Osteoblast (primary cell): ENCODE measurements around the gene NDOR1. TPM values are rescaled to one million over a fixed set of nuclear protein-coding genes. Genes with fewer than 3 reads are reported as not detected.

Experiments used
- DNase-seq: peaks from one replicate; pipeline ENCODE4 v3.0.0; 2011; ENCODE audit warnings: low spot score, mixed read lengths; ENCODE audit not compliant: insufficient read length; ENCODE audit errors: missing footprints
- H2AFZ ChIP-seq: 2 replicates; pipeline ENCODE4 v1.6.0; 2011; ENCODE audit warnings: mild to moderate bottlenecking, low read length
- H3K27ac ChIP-seq: 2 replicates; pipeline ENCODE4 v1.5.1; 2011; ENCODE audit warnings: mild to moderate bottlenecking, low read depth, low read length, moderate library complexity
- H3K27me3 ChIP-seq: 2 replicates; pipeline ENCODE4 v1.6.0; 2012; ENCODE audit warnings: mild to moderate bottlenecking, control low read depth, inconsistent platforms, low read length, moderate library complexity; ENCODE audit not compliant: insufficient read depth
- H3K36me3 ChIP-seq: 2 replicates; pipeline ENCODE4 v1.5.1; 2011; ENCODE audit warnings: mild to moderate bottlenecking, low read length, control low read depth, moderate library complexity; ENCODE audit not compliant: insufficient read depth
- H3K4me1 ChIP-seq: 2 replicates; pipeline ENCODE4 v1.5.1; 2011; ENCODE audit warnings: mild to moderate bottlenecking, low read length, control low read depth, moderate library complexity; ENCODE audit not compliant: insufficient read depth
- H3K4me2 ChIP-seq: 2 replicates; pipeline ENCODE4 v1.6.0; 2011; ENCODE audit warnings: mild to moderate bottlenecking, low read length; ENCODE audit not compliant: insufficient read depth
- H3K4me3 ChIP-seq: fragments of 200-600 bp; sonication (generic); 3 replicates; pipeline ENCODE4 v1.5.1; 2012; ENCODE audit warnings: mild to moderate bottlenecking, low read length, inconsistent platforms; ENCODE audit not compliant: insufficient read depth
- H3K79me2 ChIP-seq: 2 replicates; pipeline ENCODE4 v1.6.0; 2012; ENCODE audit warnings: mild to moderate bottlenecking, low read length, control low read depth, inconsistent platforms; ENCODE audit not compliant: insufficient read depth
- H3K9me3 ChIP-seq: 2 replicates; pipeline ENCODE4 v1.5.1; 2011; ENCODE audit warnings: low read depth, low read length, control low read depth
- H4K20me1 ChIP-seq: 2 replicates; pipeline ENCODE4 v1.6.0; 2012; ENCODE audit warnings: mild to moderate bottlenecking, low read length, control low read depth; ENCODE audit not compliant: insufficient read depth
- total RNA-seq: library from RNA; depleted of rRNA; stranded (reverse); fragments of >200 nt; gene quantifications from 2 replicates; pipeline ENCODE4 v1.2.3, GENCODE V29; 2012
- TF ChIP-seq, protein P1 (sequence below): IDR thresholded peaks from 2 replicates; pipeline ENCODE4 v1.5.1; 2011; ENCODE audit warnings: mild to moderate bottlenecking, low read depth, low read length, moderate library complexity; ENCODE audit errors: extremely low read depth

Gene NDOR1
- total RNA-seq, 1 donor, result 6.2 TPM

DNA sequence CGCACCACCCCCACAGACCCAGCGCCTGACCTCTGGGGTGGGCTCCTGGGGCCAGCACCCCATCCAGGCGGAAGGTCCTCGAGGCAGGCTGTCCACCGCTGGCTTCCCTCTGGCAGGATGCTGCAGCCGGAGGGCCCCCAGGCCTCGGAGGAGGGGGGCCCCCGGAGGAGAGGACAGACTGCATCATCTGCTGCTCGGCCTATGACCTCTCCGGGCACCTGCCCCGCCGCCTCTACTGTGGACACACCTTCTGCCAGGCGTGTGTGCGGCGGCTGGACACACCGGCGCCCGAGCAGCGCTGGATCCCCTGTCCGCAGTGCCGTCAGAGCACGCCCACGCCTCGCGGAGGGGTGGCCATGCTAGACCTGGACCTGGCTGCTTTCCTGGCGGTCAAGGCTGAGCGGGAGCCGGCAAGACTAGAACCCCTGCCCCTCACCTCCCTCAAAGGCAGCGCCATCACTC lies 23.0 kb downstream of the NDOR1 start:
- Histone ChIP-seq H3K4me2 (no peak overlapping the region), H3K27ac (no peak overlapping the region), H3K4me1 (peaks cover 4% of the 10 kb centered on the region), H2AFZ (no peak overlapping the region), H4K20me1 (no peaks in the 10 kb centered on the region), H3K4me3 (no peak overlapping the region), H3K27me3 (no peaks in the 10 kb centered on the region), H3K36me3 (no peaks in the 10 kb centered on the region), H3K79me2 (no peaks in the 10 kb centered on the region), H3K9me3 (no peaks in the 10 kb centered on the region)
- DNase-seq, result no peak
- TF ChIP-seq, protein P1, sequence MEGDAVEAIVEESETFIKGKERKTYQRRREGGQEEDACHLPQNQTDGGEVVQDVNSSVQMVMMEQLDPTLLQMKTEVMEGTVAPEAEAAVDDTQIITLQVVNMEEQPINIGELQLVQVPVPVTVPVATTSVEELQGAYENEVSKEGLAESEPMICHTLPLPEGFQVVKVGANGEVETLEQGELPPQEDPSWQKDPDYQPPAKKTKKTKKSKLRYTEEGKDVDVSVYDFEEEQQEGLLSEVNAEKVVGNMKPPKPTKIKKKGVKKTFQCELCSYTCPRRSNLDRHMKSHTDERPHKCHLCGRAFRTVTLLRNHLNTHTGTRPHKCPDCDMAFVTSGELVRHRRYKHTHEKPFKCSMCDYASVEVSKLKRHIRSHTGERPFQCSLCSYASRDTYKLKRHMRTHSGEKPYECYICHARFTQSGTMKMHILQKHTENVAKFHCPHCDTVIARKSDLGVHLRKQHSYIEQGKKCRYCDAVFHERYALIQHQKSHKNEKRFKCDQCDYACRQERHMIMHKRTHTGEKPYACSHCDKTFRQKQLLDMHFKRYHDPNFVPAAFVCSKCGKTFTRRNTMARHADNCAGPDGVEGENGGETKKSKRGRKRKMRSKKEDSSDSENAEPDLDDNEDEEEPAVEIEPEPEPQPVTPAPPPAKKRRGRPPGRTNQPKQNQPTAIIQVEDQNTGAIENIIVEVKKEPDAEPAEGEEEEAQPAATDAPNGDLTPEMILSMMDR, result no peak

DNA sequence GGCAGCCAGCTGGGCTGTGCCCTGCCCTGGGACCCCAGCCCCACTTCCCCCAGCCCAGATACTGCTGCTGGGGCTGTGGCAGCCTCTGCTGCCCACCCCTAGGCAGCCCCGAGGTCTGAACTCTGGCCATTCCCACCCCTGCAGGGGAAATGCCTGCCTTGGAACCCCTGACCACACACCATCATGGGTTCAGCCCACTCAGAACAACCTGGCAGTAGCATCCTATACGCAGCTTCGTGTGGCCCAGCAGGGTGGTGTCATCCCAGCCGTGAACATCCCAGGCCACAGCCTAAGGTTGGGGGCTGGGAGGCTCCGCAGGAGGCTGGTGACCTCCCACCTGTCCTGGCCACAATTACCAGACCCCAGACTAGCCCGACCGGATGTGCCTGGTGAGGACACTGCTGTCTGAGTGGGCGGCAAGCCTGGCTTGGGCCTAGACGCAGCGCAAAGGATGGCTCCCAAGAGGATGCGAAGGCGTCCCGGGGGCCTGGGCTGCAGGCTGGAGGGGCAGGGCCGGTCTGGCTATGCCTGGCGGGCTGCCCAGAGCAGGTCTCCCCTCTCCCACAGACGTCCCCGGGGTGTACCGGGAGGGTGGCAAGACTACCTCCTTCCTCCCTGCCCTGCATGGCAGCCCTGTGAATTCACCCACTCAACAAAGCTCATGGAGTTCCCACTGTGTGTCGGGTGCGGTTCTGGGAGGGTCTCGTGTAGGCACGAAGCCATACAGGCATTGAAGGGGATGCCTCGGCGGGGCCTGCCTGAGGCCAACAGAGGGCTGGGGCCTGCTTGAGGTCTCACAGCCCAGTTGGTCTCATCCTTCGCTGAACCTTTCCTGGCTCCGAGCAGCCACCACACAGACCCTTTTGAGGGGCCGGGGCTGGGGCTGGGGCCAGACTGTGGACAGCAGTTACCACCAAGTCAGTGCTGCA lies 23.7 kb downstream of the NDOR1 start:
- Histone ChIP-seq H3K4me2 (no peak overlapping the region), H3K36me3 (no peaks in the 10 kb centered on the region), H3K4me3 (no peak overlapping the region), H3K9me3 (no peaks in the 10 kb centered on the region), H3K27me3 (no peaks in the 10 kb centered on the region), H4K20me1 (no peaks in the 10 kb centered on the region), H2AFZ (no peak overlapping the region), H3K4me1 (peaks cover under 1% of the 10 kb centered on the region), H3K27ac (no peak overlapping the region), H3K79me2 (no peaks in the 10 kb centered on the region)
- TF ChIP-seq, protein P1, result no peak
- DNase-seq, result no peak

DNA sequence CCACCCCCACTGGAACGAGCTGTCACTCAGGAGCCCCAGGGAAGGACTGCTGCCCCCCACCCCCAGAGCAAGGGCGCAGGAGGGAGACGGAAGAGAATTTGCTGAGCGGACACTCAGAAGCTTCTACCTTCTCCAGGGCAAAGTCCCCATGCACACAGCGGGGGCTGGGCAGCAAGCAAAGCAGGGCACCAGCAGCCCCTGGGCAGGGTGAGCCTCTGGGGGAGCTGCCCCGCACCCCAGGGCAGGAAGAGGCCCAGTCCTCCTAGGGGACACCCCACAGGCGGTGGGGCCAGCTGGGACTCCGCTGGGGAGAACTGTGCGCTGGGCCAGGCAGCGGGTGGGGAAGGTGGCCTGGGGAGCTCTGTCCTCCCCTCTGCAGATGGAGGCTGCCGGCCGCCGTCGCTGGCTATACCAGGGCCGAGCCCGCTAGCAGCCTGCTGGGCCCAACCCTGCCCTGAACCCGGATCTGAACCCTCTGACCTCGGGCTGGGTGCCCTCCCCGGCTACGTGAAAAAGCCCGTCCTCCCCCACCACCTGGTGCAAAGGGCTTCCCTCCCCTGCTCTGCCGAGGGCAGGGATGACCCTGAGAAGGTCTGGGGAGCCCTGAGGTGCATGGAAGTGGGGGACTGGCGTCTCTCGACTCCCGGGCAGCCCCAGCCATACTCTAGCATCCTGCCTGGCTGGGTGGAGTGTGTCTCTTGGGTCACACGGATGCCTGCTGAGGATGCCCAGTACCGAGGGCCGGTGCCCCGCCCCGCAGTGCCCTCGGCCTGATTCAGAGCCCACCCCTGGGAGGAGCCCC lies 24.6 kb downstream of the NDOR1 start:
- no peaks in the 10 kb centered on the region for H3K9me3 ChIP-seq
- H3K4me1 ChIP-seq, result no peaks in the 10 kb centered on the region
- TF ChIP-seq, protein P1, result no peak
- H4K20me1 ChIP-seq, result no peaks in the 10 kb centered on the region
- H3K4me3 ChIP-seq, result no peak overlapping the region
- no peak for DNase-seq
- no peaks in the 10 kb centered on the region for H3K27me3 ChIP-seq
- no peaks in the 10 kb centered on the region for H3K36me3 ChIP-seq
- H3K27ac ChIP-seq, result no peak overlapping the region
- no peak overlapping the region for H2AFZ ChIP-seq
- H3K4me2 ChIP-seq, result no peak overlapping the region
- no peaks in the 10 kb centered on the region for H3K79me2 ChIP-seq
